K562 (cell line): ENCODE measurements around the gene BLOC1S3. TPM values are rescaled to one million over a fixed set of nuclear protein-coding genes. Genes with fewer than 3 reads are reported as not detected.
A peak's percentile ranks its signal among the peaks of the same experiment; 100 is the strongest.

Source experiments
- ATAC-seq: fragments of 200-7000 bp; cut with Tn5 transposase; 3 replicates; pipeline ENCODE4 v1.9.1; 2020; ENCODE audit warnings: moderate library complexity
- BruUV-seq: library from RNA; stranded (reverse); fragments of 400-500 nt; replicated peaks from 2 replicates; lab custom pipeline; 2021; lab: Mats Ljungman, UMichigan
- CTCF ChIA-PET: fragments of 300-600 bp; formaldehyde crosslinking; extraction: SDS; loops from one replicate; lab custom pipeline; 2021; ENCODE audit warnings: low intra/inter-chr PET ratio; lab: Yijun Ruan, JAX
- POLR2A ChIA-PET: fragments of 300-600, 350-650 bp; sonication (Branson Sonifier 250); formaldehyde crosslinking; extraction: SDS; loops from one replicate; lab custom pipeline; 2021; ENCODE audit warnings: antibody characterized with exemption, inconsistent platforms; lab: Yijun Ruan, JAX
- DNase-seq, 4 experiments: peaks; one replicate each; pipeline versions ENCODE4 v3.0.0 to v3.0.0-alpha.2; 2011 to 2018; ENCODE audit warnings: low spot score in 3 of 4, mixed read lengths in 3 of 4; ENCODE audit errors: extremely low read depth in 1 of 4
- FAIRE-seq: peaks from 2 replicates; lab custom pipeline; 2011; peaks lifted over from hg19 to GRCh38; lab: Jason Lieb, UNC
- H2AFZ ChIP-seq: 2 replicates; pipeline ENCODE4 v1.6.0; 2011; ENCODE audit warnings: low read depth, low read length, control low read depth, inconsistent platforms
- H3K27ac ChIP-seq: fragments of 200-600 bp; 3 replicates; pipeline ENCODE4 v1.8.0; 2011; ENCODE audit warnings: low read depth, mild to moderate bottlenecking, control low read depth, inconsistent platforms, low read length, moderate library complexity, mixed read lengths; ENCODE audit errors: extremely low read depth
- H3K27me3 ChIP-seq, 2 experiments: fragments of 300-600 bp in 1 of 2; 2 replicates in 1 of 2; 3 replicates in 1 of 2; pipeline versions ENCODE4 v1.6.0 to v1.8.0; 2011; ENCODE audit warnings: inconsistent platforms in 2 of 2, low read length in 2 of 2, mild to moderate bottlenecking in 1 of 2, mixed read lengths in 1 of 2, moderate library complexity in 1 of 2; ENCODE audit not compliant: control insufficient read depth in 2 of 2, insufficient read depth in 2 of 2
- H3K36me3 ChIP-seq: fragments of 300-600 bp; 3 replicates; pipeline ENCODE4 v1.8.0; 2011; ENCODE audit warnings: mild to moderate bottlenecking, low read length, inconsistent platforms; ENCODE audit not compliant: control insufficient read depth, insufficient read depth
- H3K4me1 ChIP-seq, 2 experiments: fragments of 200-600 bp in 1 of 2; replicated peaks in 1 of 2; 2 replicates in 1 of 2; 3 replicates in 1 of 2; pipeline versions ENCODE4 v1.5.1 to v1.8.0; 2011; ENCODE audit warnings: inconsistent platforms in 2 of 2, low read length in 2 of 2, mild to moderate bottlenecking in 1 of 2, mixed read lengths in 1 of 2, moderate library complexity in 1 of 2; ENCODE audit not compliant: control insufficient read depth in 2 of 2, insufficient read depth in 2 of 2
- H3K4me2 ChIP-seq: 2 replicates; pipeline ENCODE4 v1.6.1; 2011; ENCODE audit warnings: low read length, control low read depth, inconsistent platforms, mixed read lengths; ENCODE audit not compliant: insufficient read depth
- H3K4me3 ChIP-seq: fragments of 200-600 bp; sonication (generic), shearing (Covaris generic); 2 replicates; pipeline ENCODE4 v1.5.1; 2016; ENCODE audit warnings: control low read depth, inconsistent platforms
- H3K79me2 ChIP-seq: fragments of 200-600 bp; 3 replicates; pipeline ENCODE4 v1.8.0; 2011; ENCODE audit warnings: low read length, inconsistent platforms; ENCODE audit not compliant: control insufficient read depth, insufficient read depth
- H3K9ac ChIP-seq, 2 experiments: 2 replicates each; pipeline versions ENCODE4 v1.6.0 to v1.6.1; 2011; ENCODE audit warnings: low read depth in 2 of 2, low read length in 2 of 2, control low read depth in 1 of 2, inconsistent platforms in 1 of 2, mild to moderate bottlenecking in 1 of 2, mixed read lengths in 1 of 2; ENCODE audit not compliant: insufficient read depth in 1 of 2
- H3K9me1 ChIP-seq: one replicate; pipeline ENCODE4 v1.6.0; 2011; ENCODE audit warnings: inconsistent platforms, mild to moderate bottlenecking, low read length, moderate library complexity; ENCODE audit not compliant: control insufficient read depth, insufficient read depth
- H3K9me3 ChIP-seq: replicated peaks from 2 replicates; pipeline ENCODE4 v1.5.1; 2011; ENCODE audit warnings: low read depth, low read length, inconsistent platforms; ENCODE audit not compliant: control insufficient read depth, insufficient read depth
- H4K20me1 ChIP-seq: replicated peaks from 2 replicates; pipeline ENCODE4 v1.6.1; 2011; ENCODE audit warnings: low read length, inconsistent platforms, mixed read lengths; ENCODE audit not compliant: control insufficient read depth, insufficient read depth
- ADNP ChIP-seq: fragments of 200-800 bp; sonication (Bioruptor generic); IDR thresholded peaks from 2 replicates; pipeline ENCODE4 v1.6.1; 2016; ENCODE audit warnings: missing genetic modification characterization, missing compliant biosample characterization
- BMI1 ChIP-seq: fragments of 150-350 bp; IDR thresholded peaks from 2 replicates; pipeline ENCODE4 v1.6.1; 2014; ENCODE audit warnings: low read length
- MECOM ChIP-seq: fragments of 250-450 bp; sonication (Bioruptor Pico); IDR thresholded peaks from 2 replicates; pipeline ENCODE4 v1.8.0; 2022; ENCODE audit warnings: inconsistent platforms
- NCOA2 ChIP-seq, 2 experiments: fragments of 450-650 bp; IDR thresholded peaks; 2 replicates each; pipeline ENCODE4 v1.6.1; 2018; ENCODE audit warnings: mild to moderate bottlenecking in 2 of 2, moderate library complexity in 1 of 2; ENCODE audit not compliant: partially characterized antibody in 2 of 2
- SMARCE1 ChIP-seq: fragments of 450-650 bp; IDR thresholded peaks from 2 replicates; pipeline ENCODE4 v1.7.1; 2016; ENCODE audit warnings: mild to moderate bottlenecking
- TCF15 ChIP-seq: fragments of 250-450 bp; sonication (Bioruptor Pico); IDR thresholded peaks from 2 replicates; pipeline ENCODE4 v1.8.0; 2022; ENCODE audit warnings: moderate library complexity, mild to moderate bottlenecking, inconsistent platforms
- TFAM ChIP-seq: fragments of 250-450 bp; sonication (Bioruptor Pico); conservative IDR thresholded peaks from 2 replicates; pipeline ENCODE4 v1.5.0; 2021; ENCODE audit warnings: mild to moderate bottlenecking, moderate library complexity
- TGIF2 ChIP-seq: sonication (generic); formaldehyde crosslinking; IDR thresholded peaks from 2 replicates; pipeline ENCODE4 v1.8.1; 2022; ENCODE audit warnings: mild to moderate bottlenecking, missing genetic modification reagents, moderate library complexity
- ZEB2 ChIP-seq: fragments of 450-650 bp; IDR thresholded peaks from 2 replicates; pipeline ENCODE4 v1.6.1; 2016
- WGBS: fragments of 100-300 bp; shearing (Covaris generic); methylation state at CpG from one replicate; pipeline ENCODE4 v1.1.6; 2016; ENCODE audit warnings: low coverage, mixed read lengths; ENCODE audit not compliant: insufficient coverage; ENCODE audit errors: missing lambda C conversion rate; 5-methylcytosine and 5-hydroxymethylcytosine counted together
- in situ Hi-C: fragments of 300-500 bp; cut with MboI; formaldehyde crosslinking; loops from 4 replicates; pipeline ENCODE4 v1.15.0; 2018; ENCODE audit warnings: inconsistent platforms, mixed read lengths
- intact Hi-C: fragments of 100-400 bp; cut with micrococcal nuclease; formaldehyde crosslinking; loops from 2 replicates; pipeline ENCODE4 v1.14.2; 2022
- polyA plus RNA-seq, 8 experiments: library from polyadenylated mRNA; depleted of rRNA in 4 of 8; stranded (reverse) in 5 of 8; unstranded in 3 of 8; fragments of >200 nt; fragmentation: Nextera tagmentation in 2 of 8; fragmentation: Illumina TruSeq in 1 of 8; extraction: Ambion mirVana in 2 of 8; extraction: Trizol in 1 of 8; gene quantifications; 2 replicates each; pipeline versions ENCODE4 v1.2.1 to v1.2.3, GENCODE V29; 2011 to 2014; ENCODE audit warnings: inconsistent platforms in 1 of 8, missing spikeins in 1 of 8
- total RNA-seq, 7 experiments: library from RNA; depleted of rRNA in 6 of 7; stranded (reverse); fragments of >200 nt in 6 of 7; fragmentation: Illumina TruSeq in 2 of 7; extraction: Trizol in 2 of 7; gene quantifications; 2 replicates each; pipeline versions ENCODE4 v1.2.1 to v1.2.3, GENCODE V29; 2011 to 2021; ENCODE audit warnings: low replicate concordance in 1 of 7

Gene BLOC1S3
- total and polyA plus RNA-seq, 9 of the 15 experiments (the other 6 are each of a cell fraction or from before 2014, with no cell fraction given) = 3.9 to 20.2 (median 10.4) TPM

GRCh38 chr19:45156751-45157150 lies 21.8 kb upstream of the BLOC1S3 start:
- Histone ChIP-seq H3K27me3 (peaks cover 6 to 26% of the 10 kb centered on the region in 2 experiments; a peak in 4 of 5 replicates), H3K9me1 (peaks cover 5% of the 10 kb centered on the region), H3K27ac (no peak overlapping the region), H2AFZ (no peak overlapping the region), H3K4me2 (no peak overlapping the region), H3K79me2 (no peaks in the 10 kb centered on the region), H3K9me3 (no peaks in the 10 kb centered on the region), H4K20me1 (peaks cover 23% of the 10 kb centered on the region), H3K9ac (peak overlapping the region in 1 of 2 experiments; percentile 24; a peak in 2 of 4 replicates), H3K36me3 (no peaks in the 10 kb centered on the region), H3K4me1 (peaks cover 15 to 72% of the 10 kb centered on the region in 2 experiments), H3K4me3 (no peak overlapping the region)
- in situ Hi-C loops = no loop called here
- CTCF ChIA-PET = no interaction called here
- no TSS peak for BruUV-seq
- intact Hi-C loops = no loop called here
- TF ChIP-seq MECOM (CRISPR knock-in tag) = no peak
- TF ChIP-seq TCF15 (CRISPR knock-in tag) = no peak
- TF ChIP-seq ADNP (tag) = no peak
- no peak for TF ChIP-seq TGIF2
- TF ChIP-seq BMI1 = no peak
- TF ChIP-seq SMARCE1 = no peak
- TF ChIP-seq ZEB2 = no peak
- no peak for TF ChIP-seq TFAM
- TF ChIP-seq NCOA2 (IDR thresholded peaks at IDR 0.05; ENCODE audit: partially characterized antibody in 2 of 2) = no peak
- FAIRE-seq (no peak), ATAC-seq (no peak), DNase-seq (no peak)
- WGBS = 31% methylated on average over 11 of the region's 11 CpGs
- POLR2A ChIA-PET = interaction anchor here (0.6 to 1.8 kb wide), 2 partner anchors 14 to 15 kb away, joined by 4 to 8 read pairs; no protein-coding TSS in a partner anchor
